MM.1S (cell line): ENCODE data around the gene ELF5.

ENCODE experiments used
- DNase-seq: peaks from one replicate; pipeline ENCODE4 v3.0.0-alpha.2; 2015
- H2AFZ ChIP-seq: fragments of 300-600 bp; sonication (generic); 2 replicates; pipeline ENCODE4 v1.6.0; 2016; ENCODE audit warnings: antibody characterized with exemption, low read length
- H3F3A ChIP-seq: fragments of 300-600 bp; sonication (generic); 2 replicates; pipeline ENCODE4 v1.6.1; 2016; ENCODE audit warnings: mild to moderate bottlenecking, antibody characterized with exemption, low read length, moderate library complexity, mixed read lengths; ENCODE audit not compliant: insufficient read depth
- H3K27ac ChIP-seq: fragments of 300-600 bp; sonication (generic); 2 replicates; pipeline ENCODE4 v1.5.1; 2016; ENCODE audit warnings: mild to moderate bottlenecking, low read length
- H3K27me3 ChIP-seq: fragments of 300-600 bp; sonication (generic); replicated peaks from 2 replicates; pipeline ENCODE4 v1.6.0; 2016; ENCODE audit warnings: low read length; ENCODE audit not compliant: insufficient read depth
- H3K36me3 ChIP-seq: fragments of 300-600 bp; sonication (generic); replicated peaks from 2 replicates; pipeline ENCODE4 v1.6.1; 2016; ENCODE audit warnings: mild to moderate bottlenecking, low read length, mixed read lengths; ENCODE audit not compliant: insufficient read depth
- H3K4me1 ChIP-seq: fragments of 300-600 bp; sonication (generic); 2 replicates; pipeline ENCODE4 v1.6.1; 2016; ENCODE audit warnings: low read length, mixed read lengths
- H3K4me2 ChIP-seq: fragments of 300-600 bp; sonication (generic); 2 replicates; pipeline ENCODE4 v1.6.0; 2016; ENCODE audit warnings: low read depth, low read length
- H3K4me3 ChIP-seq: fragments of 300-600 bp; sonication (generic); 2 replicates; pipeline ENCODE4 v1.5.1; 2016; ENCODE audit warnings: low read length, mixed read lengths
- H3K79me2 ChIP-seq: fragments of 300-600 bp; sonication (generic); 2 replicates; pipeline ENCODE4 v1.6.1; 2016; ENCODE audit warnings: mixed run types, low read length, mixed read lengths
- H3K9ac ChIP-seq: fragments of 300-600 bp; sonication (generic); 2 replicates; pipeline ENCODE4 v1.6.1; 2016; ENCODE audit warnings: low read length, mixed read lengths
- H3K9me2 ChIP-seq: fragments of 300-600 bp; sonication (generic); replicated peaks from 2 replicates; pipeline ENCODE4 v1.6.1; 2016; ENCODE audit warnings: mild to moderate bottlenecking, low read length, mixed read lengths; ENCODE audit not compliant: insufficient read depth
- H3K9me3 ChIP-seq: fragments of 300-600 bp; sonication (generic); replicated peaks from 2 replicates; pipeline ENCODE4 v1.6.1; 2016; ENCODE audit warnings: mild to moderate bottlenecking, low read length, mixed read lengths; ENCODE audit not compliant: insufficient read depth
- H4K20me1 ChIP-seq: fragments of 300-600 bp; sonication (generic); 2 replicates; pipeline ENCODE4 v1.6.1; 2016; ENCODE audit warnings: mild to moderate bottlenecking, low read length, moderate library complexity, mixed read lengths; ENCODE audit not compliant: insufficient read depth
- CTCF ChIP-seq: fragments of 300-600 bp; sonication (generic); IDR thresholded peaks from 2 replicates; pipeline ENCODE4 v1.5.1; 2016; ENCODE audit warnings: antibody characterized with exemption, low read length, mixed read lengths
- EZH2 ChIP-seq: fragments of 300-600 bp; sonication (generic); optimal IDR thresholded peaks from 2 replicates; pipeline ENCODE3; 2017; ENCODE audit warnings: low read depth, mild to moderate bottlenecking, antibody characterized with exemption, low read length, mixed read lengths
- EZH2phosphoT487 ChIP-seq: fragments of 300-600 bp; sonication (generic); IDR thresholded peaks from 2 replicates; pipeline ENCODE4 v1.6.1; 2018; ENCODE audit warnings: antibody characterized with exemption, low read length

Gene ELF5

DNA sequence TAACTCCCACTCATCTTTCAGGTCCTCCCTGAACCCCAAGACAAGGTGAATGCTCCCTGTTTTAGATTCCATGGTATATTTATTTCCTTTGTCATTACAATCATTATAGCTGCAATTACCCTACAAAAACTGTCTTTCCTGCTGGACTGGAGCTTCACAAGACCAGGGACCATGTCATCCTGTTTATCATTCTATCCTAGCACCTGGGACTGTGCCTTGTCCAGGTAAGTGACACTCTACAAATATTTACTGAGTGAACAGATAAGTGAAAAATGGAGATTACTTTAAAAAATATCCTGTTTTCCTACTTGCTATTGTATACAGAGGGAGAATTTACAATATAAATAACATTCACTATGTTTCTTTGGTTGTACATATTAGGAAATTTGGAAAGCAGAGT, 22.5 kb upstream of the ELF5 start:
- no peaks in the 10 kb centered on the region for H3K4me1 ChIP-seq
- TF ChIP-seq CTCF, result no peak
- no peak for TF ChIP-seq EZH2phosphoT487
- no peak for TF ChIP-seq EZH2
- H2AFZ ChIP-seq, result no peak overlapping the region
- H3K27ac ChIP-seq, result no peak overlapping the region
- no peaks in the 10 kb centered on the region for H3K36me3 ChIP-seq
- no peaks in the 10 kb centered on the region for H3K27me3 ChIP-seq
- no peak for DNase-seq
- no peak overlapping the region for H3K4me2 ChIP-seq
- H3K9me2 ChIP-seq, result no peaks in the 10 kb centered on the region
- H3K79me2 ChIP-seq, result no peaks in the 10 kb centered on the region
- no peaks in the 10 kb centered on the region for H3K9me3 ChIP-seq
- H4K20me1 ChIP-seq, result no peaks in the 10 kb centered on the region
- H3F3A ChIP-seq, result no peaks in the 10 kb centered on the region
- H3K4me3 ChIP-seq, result no peak overlapping the region
- H3K9ac ChIP-seq, result no peak overlapping the region

DNA sequence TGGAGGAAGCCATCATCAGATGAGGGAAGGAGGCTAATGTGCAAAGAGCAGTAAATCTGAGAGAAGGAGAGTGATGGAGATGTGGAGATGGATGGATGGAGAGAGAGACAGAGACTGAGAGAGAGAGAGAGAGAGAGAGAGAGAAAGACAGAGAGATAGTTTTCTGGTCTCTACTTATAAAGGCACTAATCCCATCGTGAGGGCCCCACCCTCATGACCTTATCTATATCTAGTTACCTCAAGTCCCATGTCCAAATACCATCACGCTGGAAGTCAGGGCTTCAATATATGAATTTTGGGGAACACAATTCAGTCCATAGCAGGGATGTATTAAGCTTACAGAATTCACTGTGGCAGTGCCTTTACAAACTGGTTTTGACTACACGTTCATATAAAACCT, 21.2 kb upstream of the ELF5 start:
- Histone ChIP-seq H3K9ac (no peak overlapping the region), H3K79me2 (no peaks in the 10 kb centered on the region), H4K20me1 (no peaks in the 10 kb centered on the region), H3K36me3 (no peaks in the 10 kb centered on the region), H3K27ac (no peak overlapping the region), H3K9me2 (no peaks in the 10 kb centered on the region), H3F3A (no peaks in the 10 kb centered on the region), H2AFZ (no peak overlapping the region), H3K4me1 (no peaks in the 10 kb centered on the region), H3K27me3 (no peaks in the 10 kb centered on the region), H3K4me3 (no peak overlapping the region), H3K9me3 (no peaks in the 10 kb centered on the region), H3K4me2 (no peak overlapping the region)
- no peak for DNase-seq
- TF ChIP-seq EZH2 (no peak), CTCF (no peak), EZH2phosphoT487 (no peak)

DNA sequence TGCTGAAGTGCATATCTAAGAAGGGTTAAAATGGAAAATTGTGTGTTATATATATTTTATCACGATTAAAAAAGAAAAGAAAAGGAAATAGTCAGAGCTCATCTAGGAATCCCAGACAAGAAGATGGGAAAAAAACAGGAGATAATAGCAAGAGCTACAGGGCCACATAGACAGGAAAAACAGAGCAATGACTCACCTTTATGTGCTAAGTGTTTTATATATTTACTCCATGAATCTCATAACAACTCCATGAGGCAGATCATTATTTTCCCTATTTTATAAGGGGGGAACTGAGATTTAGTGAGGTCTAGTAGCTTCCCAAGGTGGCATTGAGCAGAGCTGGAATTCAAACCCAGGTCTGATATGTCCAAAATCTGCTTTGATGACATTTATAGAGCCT, 18.1 kb upstream of the ELF5 start:
- Histone ChIP-seq H3K9me3 (no peaks in the 10 kb centered on the region), H3K4me3 (no peak overlapping the region), H3K4me2 (no peak overlapping the region), H3K9ac (no peak overlapping the region), H3K4me1 (peaks cover 5% of the 10 kb centered on the region), H4K20me1 (no peaks in the 10 kb centered on the region), H3K79me2 (no peaks in the 10 kb centered on the region), H3K27me3 (no peaks in the 10 kb centered on the region), H3K27ac (no peak overlapping the region), H2AFZ (no peak overlapping the region), H3F3A (no peaks in the 10 kb centered on the region), H3K9me2 (no peaks in the 10 kb centered on the region), H3K36me3 (no peaks in the 10 kb centered on the region)
- TF ChIP-seq CTCF (no peak), EZH2phosphoT487 (no peak), EZH2 (no peak)
- no peak for DNase-seq
